Heart left ventricle (tissue), 16 donors: ENCODE data around the gene ANXA3. TPM values are rescaled to one million over a fixed set of nuclear protein-coding genes. Genes with fewer than 3 reads are reported as not detected.
"Not testable (repeated sequence)": the region's sequence is repeated elsewhere in the genome, so short reads cannot be mapped to it uniquely, and the experiment has no call there.

ENCODE experiments used
- ATAC-seq, 4 donors: fragments of 200-7000 bp; cut with Tn5 transposase; one replicate each; pipeline ENCODE4 v1.9.1; 2020 to 2022; ENCODE audit warnings: moderate library complexity in 4 of 4, mild to moderate bottlenecking in 3 of 4, moderate number of reproducible peaks in 1 of 4
- DNase-seq, 5 donors: peaks; one replicate each; pipeline ENCODE4 v3.0.0-alpha.2; 2020
- H3K27ac ChIP-seq, 12 donors: fragments of 200-600 bp; sonication (generic) in 4 of 12; one replicate each; pipeline versions ENCODE4 v1.5.0 to v1.8.0; 2016 to 2022; ENCODE audit warnings: mild to moderate bottlenecking in 2 of 12
- H3K27me3 ChIP-seq, 9 donors: fragments of 200-600 bp; sonication (generic) in 2 of 9; one replicate each; pipeline versions ENCODE4 v1.5.1 to v1.8.0; 2016 to 2022; ENCODE audit warnings: mild to moderate bottlenecking in 3 of 9
- H3K36me3 ChIP-seq, 9 donors: fragments of 200-600 bp; sonication (generic) in 2 of 9; one replicate each; pipeline versions ENCODE4 v1.5.0 to v1.8.0; 2018 to 2022; ENCODE audit warnings: mild to moderate bottlenecking in 2 of 9
- H3K4me1 ChIP-seq, 12 donors: fragments of 200-600 bp; sonication (generic) in 4 of 12; one replicate each; pipeline versions ENCODE4 v1.5.0 to v1.8.0; 2016 to 2022; ENCODE audit warnings: mild to moderate bottlenecking in 3 of 12
- H3K4me3 ChIP-seq, 12 donors: fragments of 200-600 bp; sonication (generic) in 4 of 12; one replicate each; pipeline versions ENCODE4 v1.5.0 to v1.8.0; 2017 to 2022; ENCODE audit warnings: mild to moderate bottlenecking in 9 of 12, moderate library complexity in 4 of 12
- H3K9me3 ChIP-seq, 12 donors: fragments of 200-600 bp; sonication (generic) in 4 of 12; one replicate each; pipeline versions ENCODE4 v1.5.0 to v1.8.0; 2016 to 2022; ENCODE audit warnings: mild to moderate bottlenecking in 1 of 12
- CTCF ChIP-seq, 12 donors: fragments of 200-600 bp; sonication (generic) in 4 of 12; IDR thresholded peaks; one replicate each; pipeline versions ENCODE4 v1.5.0 to v1.8.0; 2018 to 2022; ENCODE audit warnings: antibody characterized with exemption in 12 of 12, mild to moderate bottlenecking in 5 of 12
- POLR2A ChIP-seq, 2 donors: fragments of 450-650 bp; IDR thresholded peaks; one replicate each; pipeline ENCODE4 v1.6.1; 2017; ENCODE audit warnings: antibody characterized with exemption in 2 of 2, mild to moderate bottlenecking in 2 of 2, moderate library complexity in 2 of 2
- WGBS, 4 donors: extraction: QIAGEN DNeasy Blood & Tissue Kit in 2 of 4; methylation state at CpG; one replicate each; pipeline versions ENCODE4 v1.1.5 to v1.1.7; 2013 to 2018; 5-methylcytosine and 5-hydroxymethylcytosine counted together
- intact Hi-C, 10 donors: fragments of 100-400 bp; cut with DNase I; formaldehyde crosslinking; loops; one replicate each; pipeline versions ENCODE4 v1.11.1 to v1.14.2; 2022
- polyA plus RNA-seq, 2 donors: library from polyadenylated mRNA; stranded (reverse); fragments of 200-250 nt; gene quantifications; one replicate each; pipeline ENCODE4 v1.2.3, GENCODE V29; 2013
- total RNA-seq, 9 donors: library from RNA; depleted of rRNA in 2 of 9; stranded (reverse); fragments of >200 nt in 2 of 9; fragmentation: NEBNext Ultra II Directional in 3 of 9; extraction: Animal tissue kit (Norgen Biotek cat#: 25700) in 3 of 9; gene quantifications; one replicate each; pipeline versions ENCODE4 v1.1.0 to v1.2.4, GENCODE V29; 2016 to 2023
- donor health status: ischemic (EF 13 %, LVEDD 7.1; RV severe dilation, severe dysfunction).
- donor health status: healthy with polysubstance abuse.
- donor health status: DM: no; HTN: yes; CAD: no.
- donor health status: DM: no; HTN: no; CAD: no.
- donor health status: ischemic (EF 25% LVEDD 6.9; RV normal size, moderate dysfunction).
- donor health status: ischemic (EF 25% LVEDD 5.7; RV mildly dilated, moderate dysfunction).
- donor health status: healthy.
- donor health status: DM: yes; HTN: yes; CAD: no.
- donor health status: ischemic (EF 35%, LVEDD 5.7; RV mildly dilated, moderate dysfunction).
- donor health status: nonischemic (EF 11% LVEDD 7.7; RV severe dilation, severe dysfunction).
- donor health status: DM: yes; HTN: yes; CAD: no.
- donor health status: PGD.
- donor health status: ischemic (EF 29% LVEDD 5.4; RV normal size, mild dysfunction).
- donor health status: nonischemic (EF 23%, LVEDD 6.1; RV moderate dilation, normal function).

ANXA3 gene
- total and polyA plus RNA-seq, 11 donors, result 12.9 to 119 (median 28.7) TPM

DNA sequence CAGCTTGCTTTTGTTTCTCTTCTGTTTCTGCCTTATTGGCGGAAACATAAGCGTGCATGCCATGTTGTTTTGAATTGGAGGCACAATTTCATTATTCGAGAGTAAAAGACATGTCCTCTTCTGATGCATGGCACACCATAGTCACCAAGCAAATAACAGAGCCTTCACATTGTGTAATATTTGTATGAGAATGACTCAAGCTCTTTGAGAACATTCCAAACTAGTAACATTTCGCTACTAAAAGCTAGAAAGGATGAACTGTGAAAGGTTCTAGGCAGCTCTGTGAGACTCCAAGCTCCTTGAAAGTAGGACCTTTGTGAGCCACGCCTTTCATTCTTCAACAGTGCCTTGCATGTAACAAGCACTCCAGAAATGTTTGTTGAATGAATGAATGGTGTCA lies 9.2 kb upstream of the ANXA3 start:
- H3K9me3 ChIP-seq, result no peaks in the 10 kb centered on the region
- no peak for TF ChIP-seq POLR2A (IDR thresholded peaks at IDR 0.05)
- TF ChIP-seq CTCF (IDR thresholded peaks at IDR 0.05), result no peak
- no peak overlapping the region for H3K27ac ChIP-seq
- H3K4me1 ChIP-seq, result peaks cover 0 to 7% (median 0%) of the 10 kb centered on the region in 12 donors
- WGBS, 4 donors, result 77 to 97% (median 89%) methylated on average over 5 of the region's 5 CpGs
- no peaks in the 10 kb centered on the region for H3K27me3 ChIP-seq
- DNase-seq (no peak), ATAC-seq (no peak)
- no peaks in the 10 kb centered on the region for H3K36me3 ChIP-seq
- no peak overlapping the region for H3K4me3 ChIP-seq
- intact Hi-C loops, result no loop called here

DNA sequence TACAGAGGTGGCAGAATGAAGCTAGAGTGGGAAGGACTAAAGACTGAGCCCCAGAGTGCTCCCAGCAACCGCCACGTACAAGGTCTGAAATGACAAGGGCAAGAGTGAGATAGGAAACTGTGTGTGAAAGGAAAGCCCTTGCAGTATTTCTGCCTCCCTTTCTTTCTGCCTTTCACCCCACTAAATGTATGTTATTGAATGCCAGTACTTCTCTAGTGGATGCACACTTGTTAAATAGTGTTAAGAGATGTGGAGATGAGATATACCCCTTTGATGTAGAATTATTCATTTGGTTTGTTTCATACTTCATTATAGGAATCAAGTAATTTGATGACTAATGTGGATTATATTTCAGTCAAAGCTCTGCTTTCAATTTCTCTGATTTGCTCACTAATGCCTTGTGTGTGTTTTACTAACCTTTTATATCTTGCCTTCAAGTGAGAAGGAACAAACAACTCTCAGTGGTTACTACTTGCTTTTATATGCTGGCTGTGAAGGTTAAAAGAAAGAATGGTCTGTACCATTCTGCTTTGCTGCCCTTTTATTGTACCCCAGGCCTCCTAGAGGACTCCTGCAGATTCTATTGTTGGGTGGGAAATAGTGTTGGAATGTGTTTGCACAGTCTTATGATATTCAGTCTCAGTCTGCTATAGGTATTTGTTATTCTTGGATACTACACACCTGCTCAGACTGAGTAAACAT lies 8.0 kb upstream of the ANXA3 start:
- Histone ChIP-seq H3K4me3 (no peak overlapping the region), H3K4me1 (peaks cover 0 to 7% (median 0%) of the 10 kb centered on the region in 12 donors), H3K9me3 (no peaks in the 10 kb centered on the region), H3K27me3 (no peaks in the 10 kb centered on the region), H3K27ac (no peak overlapping the region), H3K36me3 (no peaks in the 10 kb centered on the region)
- WGBS, 4 donors, result 69 to 79% (median 74%) methylated on average over 2 of the region's 2 CpGs
- TF ChIP-seq CTCF (IDR thresholded peaks at IDR 0.05) (no peak), POLR2A (IDR thresholded peaks at IDR 0.05) (no peak)
- DNase-seq (no peak), ATAC-seq (peak in 2 of 4 donors; percentile 50 to 56)
- intact Hi-C loops, result no loop called here

DNA sequence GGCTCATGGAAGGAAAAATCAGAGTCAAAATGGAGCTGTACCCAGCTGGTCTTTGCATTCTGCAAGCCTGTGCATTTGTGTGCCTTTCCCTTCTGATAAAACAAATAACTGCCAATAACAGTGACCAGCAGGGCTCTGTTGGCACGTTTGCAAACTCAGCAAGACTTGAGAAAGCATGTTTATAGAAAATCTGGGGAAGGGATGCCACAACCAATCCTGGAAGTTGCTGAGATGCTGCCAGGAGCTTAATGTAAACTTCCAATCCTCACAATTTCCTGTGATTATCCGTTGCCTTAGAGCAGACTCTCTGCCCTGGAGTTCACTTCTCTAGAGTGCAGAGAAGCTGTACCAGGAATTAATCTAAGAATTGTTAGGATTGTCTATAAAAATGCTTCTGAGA lies 6.9 kb upstream of the ANXA3 start:
- H3K4me1 ChIP-seq, result peaks cover 0 to 7% (median 0%) of the 10 kb centered on the region in 12 donors
- H3K27ac ChIP-seq, result no peak overlapping the region
- H3K4me3 ChIP-seq, result no peak overlapping the region
- ATAC-seq (no peak), DNase-seq (no peak)
- TF ChIP-seq CTCF (IDR thresholded peaks at IDR 0.05) (no peak), POLR2A (IDR thresholded peaks at IDR 0.05) (no peak)
- intact Hi-C loops, result no loop called here
- H3K36me3 ChIP-seq, result no peaks in the 10 kb centered on the region
- H3K27me3 ChIP-seq, result no peaks in the 10 kb centered on the region
- no peaks in the 10 kb centered on the region for H3K9me3 ChIP-seq
- 68 to 78% (median 73%) methylated on average over 2 of the region's 2 CpGs for WGBS, 4 donors

DNA sequence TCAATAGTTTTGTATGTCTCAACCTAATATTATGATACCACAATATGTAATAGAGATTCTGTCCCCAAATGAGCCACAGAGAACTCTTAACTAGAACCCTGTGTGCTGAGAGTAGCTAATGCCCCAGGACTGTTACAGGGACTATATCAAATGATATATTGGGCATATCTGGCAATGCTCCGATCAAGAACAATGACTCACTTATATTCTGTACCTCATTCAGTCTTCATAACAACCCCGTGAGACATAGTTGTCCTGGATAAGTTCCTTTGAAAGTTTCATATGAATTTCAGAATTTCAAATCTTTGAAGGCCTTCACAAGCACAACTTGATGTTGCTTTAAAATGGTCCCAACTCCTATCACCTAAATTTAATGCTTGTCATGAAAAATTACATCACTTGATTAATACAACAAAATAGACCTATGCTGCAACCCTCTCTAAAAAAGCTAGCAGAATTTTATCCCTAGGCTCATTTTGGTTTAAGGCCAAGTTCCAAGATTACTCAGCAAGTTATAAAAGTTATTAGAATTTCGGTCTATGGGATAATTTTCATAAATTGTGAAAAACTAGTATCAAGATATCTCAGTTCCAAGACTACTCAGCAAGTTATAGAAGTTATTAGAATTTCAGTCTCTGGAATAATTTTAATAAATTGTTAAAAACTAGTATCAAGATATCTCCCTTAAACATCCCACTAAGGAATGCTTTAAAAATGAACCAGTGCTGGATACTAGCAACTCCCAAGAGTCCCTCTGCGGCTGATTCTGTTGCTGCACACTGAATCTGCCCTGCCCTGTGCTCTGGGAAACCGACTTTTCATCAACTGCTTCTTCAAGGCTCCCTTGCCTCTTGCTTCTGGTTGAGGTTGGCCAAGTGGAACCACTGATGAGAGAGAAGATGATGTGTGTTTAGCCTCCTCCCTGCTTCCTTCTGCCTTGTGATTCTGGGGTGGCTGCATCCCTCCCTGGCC lies 6.0 kb upstream of the ANXA3 start:
- TF ChIP-seq POLR2A (IDR thresholded peaks at IDR 0.05), result no peak
- TF ChIP-seq CTCF (IDR thresholded peaks at IDR 0.05), result no peak
- peak in 2 of 4 donors; percentile 36 to 74 for ATAC-seq
- no peaks in the 10 kb centered on the region for H3K27me3 ChIP-seq
- intact Hi-C loops, result no loop called here
- no peak overlapping the region for H3K4me3 ChIP-seq
- H3K4me1 ChIP-seq, result peaks cover 0 to 7% (median 0%) of the 10 kb centered on the region in 12 donors
- no peaks in the 10 kb centered on the region for H3K36me3 ChIP-seq
- peak overlapping the region in 1 of 12 donors; percentile 1 for H3K27ac ChIP-seq
- peak in 1 of 5 donors; percentile 31 for DNase-seq
- WGBS, 4 donors, result 73 to 78% (median 76%) methylated on average over 5 of the region's 5 CpGs
- no peaks in the 10 kb centered on the region for H3K9me3 ChIP-seq

GRCh38 chr4:78547899-78548298 lies 3.7 kb upstream of the ANXA3 start:
- H3K4me3 ChIP-seq, intact Hi-C loops, H3K27ac ChIP-seq, ATAC-seq, DNase-seq, H3K9me3 ChIP-seq, H3K36me3 ChIP-seq: not testable (repeated sequence)
- peaks cover 0 to 18% (median 5%) of the 10 kb centered on the region in 12 donors for H3K4me1 ChIP-seq
- peaks cover 0 to 12% (median 0%) of the 10 kb centered on the region in 9 donors for H3K27me3 ChIP-seq
- 93 to 100% (median 97%) methylated on average over 1 to 28 of the region's 28 CpGs for WGBS, 4 donors

GRCh38 chr4:78548889-78549288 lies 2.7 kb upstream of the ANXA3 start:
- intact Hi-C loops, ATAC-seq, DNase-seq, H3K9me3 ChIP-seq, H3K36me3 ChIP-seq, H3K4me3 ChIP-seq, H3K27ac ChIP-seq: not testable (repeated sequence)
- H3K27me3 ChIP-seq, result peaks cover 0 to 12% (median 0%) of the 10 kb centered on the region in 9 donors
- WGBS, 4 donors, result 99 to 100% (median 99%) methylated on average over 2 to 3 of the region's 4 CpGs
- peaks cover 0 to 28% (median 5%) of the 10 kb centered on the region in 12 donors for H3K4me1 ChIP-seq
